Vagina (tissue), 2 donors: Measurements from ENCODE around the gene KRT4. TPM values are rescaled to one million over a fixed set of nuclear protein-coding genes. Genes with fewer than 3 reads are reported as not detected.

ENCODE experiments used
- DNase-seq, 2 donors: peaks; one replicate each; pipeline ENCODE4 v3.0.0-alpha.2; 2017; ENCODE audit errors: extremely low spot score in 2 of 2
- H3K27ac ChIP-seq: fragments of 200-600 bp; sonication (generic); one replicate; pipeline ENCODE4 v1.5.1; 2019
- H3K27me3 ChIP-seq: fragments of 200-600 bp; sonication (generic); one replicate; pipeline ENCODE4 v1.5.1; 2019
- H3K36me3 ChIP-seq, 2 donors: fragments of 200-600 bp; sonication (generic); one replicate each; pipeline ENCODE4 v1.5.1; 2017 to 2019
- H3K4me1 ChIP-seq: fragments of 200-600 bp; sonication (generic); one replicate; pipeline ENCODE4 v1.5.1; 2019
- H3K4me3 ChIP-seq, 2 donors: fragments of 200-600 bp; sonication (generic); 1 replicate in 1 of 2; 2 replicates in 1 of 2; pipeline ENCODE4 v1.5.1; 2016 to 2019
- H3K9me3 ChIP-seq: fragments of 200-600 bp; sonication (generic); one replicate; pipeline ENCODE4 v1.5.1; 2019
- CTCF ChIP-seq, 3 experiments: fragments of 450-650 bp in 2 of 3; fragments of 200-600 bp in 1 of 3; sonication (generic) in 1 of 3; IDR thresholded peaks; one replicate each; pipeline ENCODE4 v1.5.1; 2017 to 2019; ENCODE audit warnings: antibody characterized with exemption in 3 of 3, mild to moderate bottlenecking in 2 of 3, moderate library complexity in 2 of 3
- POLR2A ChIP-seq, 2 donors: fragments of 450-650 bp; IDR thresholded peaks; one replicate each; pipeline ENCODE4 v1.6.1; 2017; ENCODE audit warnings: antibody characterized with exemption in 2 of 2, mild to moderate bottlenecking in 2 of 2, moderate library complexity in 2 of 2
- POLR2AphosphoS5 ChIP-seq, 2 donors: sonication (generic); formaldehyde crosslinking; IDR thresholded peaks; one replicate each; pipeline ENCODE4 v1.9.0; 2017; ENCODE audit warnings: antibody characterized with exemption in 2 of 2, mild to moderate bottlenecking in 2 of 2, low read depth in 1 of 2; ENCODE audit not compliant: insufficient read depth in 1 of 2
- intact Hi-C: fragments of 100-400 bp; cut with DNase I; formaldehyde crosslinking; loops from one replicate; pipeline ENCODE4 v1.15.1; 2023
- total RNA-seq: library from RNA; depleted of rRNA; stranded (reverse); fragments of >200 nt; gene quantifications from one replicate; pipeline ENCODE4 v1.2.3, GENCODE V29; 2016

KRT4 gene
- total RNA-seq, 1 donor from 2014 or later: 354 TPM

- H3K27me3 ChIP-seq: no peaks in the 10 kb centered on the region
Observed at GRCh38 chr12:52791271-52792184, 22.4 kb downstream of the KRT4 start.

GRCh38 chr12:52790427-52791270 is 23.3 kb downstream of the KRT4 start:
- no peaks in the 10 kb centered on the region for H3K27me3 ChIP-seq
- TF ChIP-seq POLR2A (IDR thresholded peaks at IDR 0.05) (no peak), POLR2AphosphoS5 (IDR thresholded peaks at IDR 0.05; ENCODE audit: insufficient read depth in 1 of 2, low read depth in 1 of 2) (no peak), CTCF (IDR thresholded peaks at IDR 0.05) (no peak)
- H3K9me3 ChIP-seq: no peaks in the 10 kb centered on the region
- peak overlapping the region in 1 of 2 donors; percentile 13 for H3K4me3 ChIP-seq
- intact Hi-C loops: no loop called here
- no peak for DNase-seq
- H3K27ac ChIP-seq: no peak overlapping the region
- H3K36me3 ChIP-seq: no peaks in the 10 kb centered on the region
- peaks cover 13% of the 10 kb centered on the region for H3K4me1 ChIP-seq

More at GRCh38 chr12:52791271-52792184, 22.4 kb downstream of the KRT4 start:
- Histone ChIP-seq H3K27ac (no peak overlapping the region), H3K36me3 (no peaks in the 10 kb centered on the region), H3K4me3 (no peak overlapping the region), H3K9me3 (no peaks in the 10 kb centered on the region), H3K4me1 (peaks cover 13% of the 10 kb centered on the region)
- no peak for DNase-seq
- TF ChIP-seq CTCF (IDR thresholded peaks at IDR 0.05) (no peak), POLR2AphosphoS5 (IDR thresholded peaks at IDR 0.05; ENCODE audit: insufficient read depth in 1 of 2, low read depth in 1 of 2) (no peak), POLR2A (IDR thresholded peaks at IDR 0.05) (no peak)
- intact Hi-C loops: loop anchor here (1.0 kb wide), 1 partner anchor 40 kb away; no protein-coding TSS in a partner anchor

GRCh38 chr12:52789637-52790426 is 24.1 kb downstream of the KRT4 start:
- intact Hi-C loops: no loop called here
- no peak for DNase-seq
- Histone ChIP-seq H3K27ac (no peak overlapping the region), H3K4me3 (peak overlapping the region; percentile 13 to 18), H3K36me3 (no peaks in the 10 kb centered on the region), H3K9me3 (no peaks in the 10 kb centered on the region), H3K4me1 (peaks cover 13% of the 10 kb centered on the region), H3K27me3 (no peaks in the 10 kb centered on the region)
- TF ChIP-seq POLR2A (IDR thresholded peaks at IDR 0.05) (no peak), CTCF (IDR thresholded peaks at IDR 0.05) (no peak), POLR2AphosphoS5 (IDR thresholded peaks at IDR 0.05; ENCODE audit: insufficient read depth in 1 of 2, low read depth in 1 of 2) (no peak)

GRCh38 chr12:52788876-52789636 is 24.9 kb downstream of the KRT4 start:
- Histone ChIP-seq H3K27me3 (no peaks in the 10 kb centered on the region), H3K9me3 (no peaks in the 10 kb centered on the region), H3K36me3 (no peaks in the 10 kb centered on the region), H3K4me1 (peaks cover 13% of the 10 kb centered on the region), H3K4me3 (no peak overlapping the region), H3K27ac (no peak overlapping the region)
- TF ChIP-seq CTCF (IDR thresholded peaks at IDR 0.05): no peak
- no peak for TF ChIP-seq POLR2AphosphoS5 (IDR thresholded peaks at IDR 0.05; ENCODE audit: insufficient read depth in 1 of 2, low read depth in 1 of 2)
- TF ChIP-seq POLR2A (IDR thresholded peaks at IDR 0.05): no peak
- intact Hi-C loops: no loop called here
- DNase-seq: no peak
